ENCODE results near the gene MTO1. TPM values are rescaled to one million over a fixed set of nuclear protein-coding genes. Genes with fewer than 3 reads are reported as not detected.

Gene MTO1
- total RNA-seq, 3 donors from 2014 or later = 17.4 to 40.8 (median 34.4) TPM

DNA sequence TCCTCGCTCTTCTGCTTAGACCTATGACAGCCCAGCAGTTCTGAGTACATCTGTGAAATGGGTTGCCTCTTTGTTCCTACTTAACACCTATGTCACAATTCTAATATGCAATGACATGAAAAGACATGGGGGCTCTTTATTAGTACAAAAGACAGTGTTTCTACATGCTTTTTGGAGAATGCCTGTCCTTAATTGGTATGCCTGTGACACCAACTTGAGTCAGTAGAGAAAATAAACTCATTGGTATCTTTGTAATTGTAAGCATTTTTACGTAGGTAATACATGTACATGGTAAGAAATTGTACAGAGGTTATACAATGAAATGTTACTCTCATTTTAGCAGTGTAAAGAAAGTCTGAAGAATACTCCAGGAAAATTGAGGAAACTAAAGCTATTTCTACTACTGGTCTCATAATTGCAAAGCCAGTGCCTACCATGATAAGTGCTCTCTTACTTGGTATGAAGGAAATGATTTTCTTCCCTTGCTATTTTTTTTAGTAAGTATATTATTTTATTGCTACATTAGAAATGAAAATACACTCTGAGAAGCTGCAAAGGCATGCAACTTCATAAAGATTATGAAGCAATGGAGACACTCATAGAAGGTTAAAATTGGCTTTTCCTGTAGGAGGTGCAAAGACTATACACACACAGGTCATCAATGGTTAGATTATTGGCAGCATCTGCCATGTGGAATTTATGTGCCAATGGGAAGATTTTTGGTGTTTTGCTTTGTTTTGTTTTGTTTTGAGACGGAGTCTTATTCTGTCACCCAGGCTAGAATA lies 64.2 kb downstream of the MTO1 start:
- DNase-seq (ENCODE audit: low spot score in 2 of 2) = no peak
- Histone ChIP-seq H3K9me3 (no peaks in the 10 kb centered on the region), H3K36me3 (no peaks in the 10 kb centered on the region), H3K27me3 (no peaks in the 10 kb centered on the region), H3K4me3 (no peak overlapping the region), H3K27ac (no peak overlapping the region), H3K4me1 (no peaks in the 10 kb centered on the region)
- no peak for TF ChIP-seq POLR2A (IDR thresholded peaks at IDR 0.05)
- TF ChIP-seq POLR2AphosphoS5 (IDR thresholded peaks at IDR 0.05) = no peak
- TF ChIP-seq, protein P1, sequence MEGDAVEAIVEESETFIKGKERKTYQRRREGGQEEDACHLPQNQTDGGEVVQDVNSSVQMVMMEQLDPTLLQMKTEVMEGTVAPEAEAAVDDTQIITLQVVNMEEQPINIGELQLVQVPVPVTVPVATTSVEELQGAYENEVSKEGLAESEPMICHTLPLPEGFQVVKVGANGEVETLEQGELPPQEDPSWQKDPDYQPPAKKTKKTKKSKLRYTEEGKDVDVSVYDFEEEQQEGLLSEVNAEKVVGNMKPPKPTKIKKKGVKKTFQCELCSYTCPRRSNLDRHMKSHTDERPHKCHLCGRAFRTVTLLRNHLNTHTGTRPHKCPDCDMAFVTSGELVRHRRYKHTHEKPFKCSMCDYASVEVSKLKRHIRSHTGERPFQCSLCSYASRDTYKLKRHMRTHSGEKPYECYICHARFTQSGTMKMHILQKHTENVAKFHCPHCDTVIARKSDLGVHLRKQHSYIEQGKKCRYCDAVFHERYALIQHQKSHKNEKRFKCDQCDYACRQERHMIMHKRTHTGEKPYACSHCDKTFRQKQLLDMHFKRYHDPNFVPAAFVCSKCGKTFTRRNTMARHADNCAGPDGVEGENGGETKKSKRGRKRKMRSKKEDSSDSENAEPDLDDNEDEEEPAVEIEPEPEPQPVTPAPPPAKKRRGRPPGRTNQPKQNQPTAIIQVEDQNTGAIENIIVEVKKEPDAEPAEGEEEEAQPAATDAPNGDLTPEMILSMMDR (IDR thresholded peaks at IDR 0.05) = no peak
- intact Hi-C loops (cut with DNase I; ENCODE audit: low total_unique reads) = no loop called here

DNA sequence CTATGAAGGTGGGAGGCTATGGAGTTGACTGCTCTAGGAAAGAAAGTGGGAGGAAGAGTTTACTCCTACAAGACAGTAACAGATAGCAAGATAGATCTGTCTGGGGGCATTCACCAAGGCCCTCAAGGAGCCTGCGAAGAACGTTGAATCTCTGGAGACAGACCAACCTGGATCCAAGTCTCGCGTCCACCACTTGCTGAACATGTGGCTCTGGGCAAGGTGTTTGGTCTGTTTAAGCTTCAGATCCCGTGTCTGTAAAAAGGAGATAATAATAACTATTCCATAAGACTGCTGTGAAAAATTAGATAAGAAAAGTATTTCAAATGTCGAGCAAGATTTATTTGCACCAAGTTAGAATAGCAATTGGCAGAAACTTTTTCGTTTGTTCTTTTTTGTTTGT lies 67.4 kb downstream of the MTO1 start:
- Histone ChIP-seq H3K9me3 (no peaks in the 10 kb centered on the region), H3K36me3 (no peaks in the 10 kb centered on the region), H3K4me3 (no peak overlapping the region), H3K4me1 (no peaks in the 10 kb centered on the region), H3K27me3 (no peaks in the 10 kb centered on the region), H3K27ac (no peak overlapping the region)
- intact Hi-C loops (cut with DNase I; ENCODE audit: low total_unique reads) = no loop called here
- DNase-seq (ENCODE audit: low spot score in 2 of 2) = no peak
- TF ChIP-seq POLR2A (IDR thresholded peaks at IDR 0.05) = no peak
- TF ChIP-seq, protein P1 (IDR thresholded peaks at IDR 0.05) = no peak
- no peak for TF ChIP-seq POLR2AphosphoS5 (IDR thresholded peaks at IDR 0.05)

DNA sequence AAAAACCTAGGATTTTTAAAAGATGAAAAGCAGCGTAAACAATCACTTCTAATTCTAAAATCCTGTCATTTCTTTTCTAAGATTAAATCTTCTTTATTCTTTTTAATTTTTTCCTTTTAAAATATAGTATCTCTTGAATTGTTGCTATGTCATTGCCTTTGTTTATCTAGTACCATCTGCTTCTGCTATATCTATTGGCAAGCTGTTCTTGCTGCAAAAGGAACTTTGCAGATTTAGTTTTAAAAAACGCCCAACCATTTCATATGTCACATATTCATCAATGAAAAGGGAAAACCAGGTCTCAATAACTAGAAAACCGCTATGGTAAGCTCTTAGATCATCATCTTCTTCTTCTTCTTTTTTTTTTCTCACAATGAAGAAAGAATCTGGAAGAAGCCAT lies 70.8 kb downstream of the MTO1 start:
- no peak overlapping the region for H3K27ac ChIP-seq
- no peaks in the 10 kb centered on the region for H3K27me3 ChIP-seq
- no peak overlapping the region for H3K4me3 ChIP-seq
- no peaks in the 10 kb centered on the region for H3K4me1 ChIP-seq
- H3K36me3 ChIP-seq = no peaks in the 10 kb centered on the region
- TF ChIP-seq, protein P1 (IDR thresholded peaks at IDR 0.05) = no peak
- TF ChIP-seq POLR2A (IDR thresholded peaks at IDR 0.05) (no peak), POLR2AphosphoS5 (IDR thresholded peaks at IDR 0.05) (no peak)
- intact Hi-C loops (cut with DNase I; ENCODE audit: low total_unique reads) = no loop called here
- no peaks in the 10 kb centered on the region for H3K9me3 ChIP-seq
- no peak for DNase-seq (ENCODE audit: low spot score in 2 of 2)

- TF ChIP-seq, protein P1 (IDR thresholded peaks at IDR 0.05) = no peak
- TF ChIP-seq POLR2A (IDR thresholded peaks at IDR 0.05) = no peak
- no peak for TF ChIP-seq POLR2AphosphoS5 (IDR thresholded peaks at IDR 0.05)
- DNase-seq (ENCODE audit: low spot score in 2 of 2) = no peak
- H3K9me3 ChIP-seq = no peaks in the 10 kb centered on the region
- H3K27ac ChIP-seq = no peak overlapping the region
- no peak overlapping the region for H3K4me3 ChIP-seq
- no peaks in the 10 kb centered on the region for H3K36me3 ChIP-seq
- intact Hi-C loops (cut with DNase I; ENCODE audit: low total_unique reads) = no loop called here
- no peaks in the 10 kb centered on the region for H3K27me3 ChIP-seq
- H3K4me1 ChIP-seq = no peaks in the 10 kb centered on the region
Observed at GRCh38 chr6:73534628-73535027, 73.1 kb downstream of the MTO1 start.

GRCh38 chr6:73537677-73538076 lies 76.1 kb downstream of the MTO1 start:
- intact Hi-C loops (cut with DNase I; ENCODE audit: low total_unique reads) = no loop called here
- Histone ChIP-seq H3K4me3 (no peak overlapping the region), H3K27ac (no peak overlapping the region), H3K27me3 (no peaks in the 10 kb centered on the region), H3K36me3 (no peaks in the 10 kb centered on the region), H3K4me1 (no peaks in the 10 kb centered on the region), H3K9me3 (no peaks in the 10 kb centered on the region)
- no peak for TF ChIP-seq POLR2A (IDR thresholded peaks at IDR 0.05)
- TF ChIP-seq, protein P1 (IDR thresholded peaks at IDR 0.05) = no peak
- TF ChIP-seq POLR2AphosphoS5 (IDR thresholded peaks at IDR 0.05) = no peak
- DNase-seq (ENCODE audit: low spot score in 2 of 2) = no peak
